PC-9 (cell line): ENCODE data around the gene IRF4. TPM values are rescaled to one million over a fixed set of nuclear protein-coding genes. Genes with fewer than 3 reads are reported as not detected.

ENCODE experiments used
- BruUV-seq: library from RNA; stranded (reverse); fragments of 400-500 nt; replicated peaks from 2 replicates; lab custom pipeline; 2021; lab: Mats Ljungman, UMichigan
- CTCF ChIA-PET: fragments of 300-600 bp; sonication (Branson Sonifier 250); formaldehyde crosslinking; loops from one replicate; lab custom pipeline; 2022; ENCODE audit warnings: antibody characterized with exemption; lab: Charles Lee
- POLR2A ChIA-PET: fragments of 300-600 bp; sonication (Branson Sonifier 250); formaldehyde crosslinking; loops from one replicate; lab custom pipeline; 2022; ENCODE audit warnings: antibody characterized with exemption; ENCODE audit not compliant: unreplicated experiment; lab: Charles Lee
- DNase-seq, 2 experiments: peaks; one replicate each; pipeline versions ENCODE4 v3.0.0 to v3.0.0-alpha.2; 2015 to 2022; ENCODE audit warnings: mixed read lengths in 1 of 2
- H2AFZ ChIP-seq: fragments of 200-600 bp; sonication (generic); 2 replicates; pipeline ENCODE4 v1.8.1; 2017; ENCODE audit warnings: antibody characterized with exemption
- H3F3A ChIP-seq: fragments of 200-600 bp; sonication (generic); 2 replicates; pipeline ENCODE4 v1.8.1; 2017; ENCODE audit warnings: antibody characterized with exemption, mild to moderate bottlenecking, low read depth; ENCODE audit not compliant: insufficient read depth
- H3K27ac ChIP-seq: fragments of 200-600 bp; sonication (generic); 2 replicates; pipeline ENCODE4 v1.6.1; 2016; ENCODE audit warnings: mixed run types
- H3K27me3 ChIP-seq: fragments of 200-600 bp; sonication (generic); 2 replicates; pipeline ENCODE4 v1.6.1; 2016; ENCODE audit warnings: low read depth, mixed run types; ENCODE audit not compliant: insufficient read depth
- H3K36me3 ChIP-seq: fragments of 200-600 bp; sonication (generic); 2 replicates; pipeline ENCODE4 v1.6.1; 2016; ENCODE audit warnings: low read depth, mixed run types
- H3K4me1 ChIP-seq: fragments of 200-600 bp; sonication (generic); replicated peaks from 2 replicates; pipeline ENCODE4 v1.6.1; 2016; ENCODE audit warnings: mixed run types; ENCODE audit not compliant: insufficient read depth
- H3K4me2 ChIP-seq: fragments of 200-600 bp; sonication (generic); 2 replicates; pipeline ENCODE4 v1.6.1; 2017; ENCODE audit warnings: mixed run types
- H3K4me3 ChIP-seq: fragments of 200-600 bp; sonication (generic); 2 replicates; pipeline ENCODE4 v1.6.1; 2016; ENCODE audit warnings: mixed run types
- H3K79me2 ChIP-seq: fragments of 200-600 bp; sonication (generic); 2 replicates; pipeline ENCODE4 v1.6.1; 2017; ENCODE audit warnings: low read depth, mixed run types
- H3K9me2 ChIP-seq: fragments of 200-600 bp; sonication (generic); 2 replicates; pipeline ENCODE4 v1.8.1; 2017; ENCODE audit warnings: mild to moderate bottlenecking; ENCODE audit not compliant: insufficient read depth
- H3K9me3 ChIP-seq: fragments of 200-600 bp; sonication (generic); 2 replicates; pipeline ENCODE4 v1.8.1; 2016; ENCODE audit warnings: low read depth; ENCODE audit not compliant: insufficient read depth
- H4K20me1 ChIP-seq: fragments of 200-600 bp; sonication (generic); 2 replicates; pipeline ENCODE4 v1.8.1; 2017; ENCODE audit not compliant: insufficient read depth
- CTCF ChIP-seq: fragments of 200-600 bp; sonication (generic); conservative IDR thresholded peaks from 2 replicates; pipeline ENCODE4 v1.6.1; 2017; ENCODE audit warnings: mixed run types, antibody characterized with exemption, mild to moderate bottlenecking, moderate library complexity
- EZH2 ChIP-seq: fragments of 200-600 bp; sonication (generic); IDR thresholded peaks from 2 replicates; pipeline ENCODE4 v1.8.0; 2017; ENCODE audit warnings: antibody characterized with exemption, low read depth
- intact Hi-C: fragments of 100-400 bp; cut with micrococcal nuclease; formaldehyde crosslinking; loops from one replicate; pipeline ENCODE4 v1.10.0; 2022; ENCODE audit not compliant: unreplicated experiment
- total RNA-seq: library from RNA; stranded (reverse); gene quantifications from 2 replicates; pipeline ENCODE4 v1.2.3, GENCODE V29; 2021

The IRF4 gene
- total RNA-seq, 1 experiment from 2014 or later = not detected

GRCh38 chr6:364609-365540 is 26.7 kb upstream of the IRF4 start:
- TF ChIP-seq EZH2 (no peak), CTCF (no peak)
- POLR2A ChIA-PET = no interaction called here
- Histone ChIP-seq H4K20me1 (no peaks in the 10 kb centered on the region), H3K4me1 (no peaks in the 10 kb centered on the region), H3K4me2 (no peak overlapping the region), H3K27me3 (peaks cover 100% of the 10 kb centered on the region), H3K27ac (no peak overlapping the region), H2AFZ (no peak overlapping the region), H3K79me2 (no peaks in the 10 kb centered on the region), H3K36me3 (no peaks in the 10 kb centered on the region), H3F3A (no peaks in the 10 kb centered on the region), H3K9me3 (peaks cover 6% of the 10 kb centered on the region; the same call in 1 of the 2 replicates), H3K4me3 (no peak overlapping the region), H3K9me2 (no peaks in the 10 kb centered on the region)
- intact Hi-C loops = no loop called here
- BruUV-seq = no TSS peak
- DNase-seq = no peak
- CTCF ChIA-PET = no interaction called here

GRCh38 chr6:365835-366234 is 25.7 kb upstream of the IRF4 start:
- H3K36me3 ChIP-seq = no peaks in the 10 kb centered on the region
- intact Hi-C loops = no loop called here
- H3K4me3 ChIP-seq = no peak overlapping the region
- DNase-seq = no peak
- H3K9me2 ChIP-seq = no peaks in the 10 kb centered on the region
- H4K20me1 ChIP-seq = no peaks in the 10 kb centered on the region
- TF ChIP-seq EZH2 = no peak
- TF ChIP-seq CTCF = no peak
- H3K79me2 ChIP-seq = no peaks in the 10 kb centered on the region
- POLR2A ChIA-PET = no interaction called here
- H3K4me1 ChIP-seq = no peaks in the 10 kb centered on the region
- peaks cover 6% of the 10 kb centered on the region; the same call in 1 of the 2 replicates for H3K9me3 ChIP-seq
- CTCF ChIA-PET = no interaction called here
- H3K27ac ChIP-seq = no peak overlapping the region
- no peaks in the 10 kb centered on the region for H3F3A ChIP-seq
- no TSS peak for BruUV-seq
- H3K27me3 ChIP-seq = peaks cover 100% of the 10 kb centered on the region
- no peak overlapping the region for H3K4me2 ChIP-seq
- no peak overlapping the region for H2AFZ ChIP-seq

- Histone ChIP-seq H3K9me3 (peaks cover 6% of the 10 kb centered on the region; the same call in 1 of the 2 replicates), H3K4me2 (no peak overlapping the region), H3K4me3 (no peak overlapping the region), H2AFZ (no peak overlapping the region), H3K27me3 (peaks cover 93% of the 10 kb centered on the region), H3K79me2 (no peaks in the 10 kb centered on the region), H4K20me1 (no peaks in the 10 kb centered on the region), H3K4me1 (no peaks in the 10 kb centered on the region), H3K9me2 (no peaks in the 10 kb centered on the region), H3K27ac (no peak overlapping the region), H3K36me3 (no peaks in the 10 kb centered on the region), H3F3A (no peaks in the 10 kb centered on the region)
- DNase-seq = no peak
- ChIA-PET CTCF (no interaction called here), POLR2A (no interaction called here)
- TF ChIP-seq CTCF = no peak
- no peak for TF ChIP-seq EZH2
- intact Hi-C loops = no loop called here
- BruUV-seq = no TSS peak
Observed at GRCh38 chr6:366389-367297, 24.9 kb upstream of the IRF4 start.
